ENCODE data around the gene CCNF. TPM values are rescaled to one million over a fixed set of nuclear protein-coding genes. Genes with fewer than 3 reads are reported as not detected.

CCNF gene
- total RNA-seq, 4 donors from 2014 or later = 1.3 to 2.9 (median 2.5) TPM

- TF ChIP-seq CTCF (IDR thresholded peaks at IDR 0.05) = no peak
- ATAC-seq (ENCODE audit: low FRiP score) = no peak
- DNase-seq (ENCODE audit: low spot score) = no peak
These were observed 43.7 kb downstream of the CCNF start for GRCh38 chr16:2472885-2473445.

GRCh38 chr16:2473446-2473926 lies 44.2 kb downstream of the CCNF start:
- ATAC-seq (ENCODE audit: low FRiP score) (no peak), DNase-seq (ENCODE audit: low spot score) (no peak)
- TF ChIP-seq CTCF (IDR thresholded peaks at IDR 0.05) = no peak

DNA sequence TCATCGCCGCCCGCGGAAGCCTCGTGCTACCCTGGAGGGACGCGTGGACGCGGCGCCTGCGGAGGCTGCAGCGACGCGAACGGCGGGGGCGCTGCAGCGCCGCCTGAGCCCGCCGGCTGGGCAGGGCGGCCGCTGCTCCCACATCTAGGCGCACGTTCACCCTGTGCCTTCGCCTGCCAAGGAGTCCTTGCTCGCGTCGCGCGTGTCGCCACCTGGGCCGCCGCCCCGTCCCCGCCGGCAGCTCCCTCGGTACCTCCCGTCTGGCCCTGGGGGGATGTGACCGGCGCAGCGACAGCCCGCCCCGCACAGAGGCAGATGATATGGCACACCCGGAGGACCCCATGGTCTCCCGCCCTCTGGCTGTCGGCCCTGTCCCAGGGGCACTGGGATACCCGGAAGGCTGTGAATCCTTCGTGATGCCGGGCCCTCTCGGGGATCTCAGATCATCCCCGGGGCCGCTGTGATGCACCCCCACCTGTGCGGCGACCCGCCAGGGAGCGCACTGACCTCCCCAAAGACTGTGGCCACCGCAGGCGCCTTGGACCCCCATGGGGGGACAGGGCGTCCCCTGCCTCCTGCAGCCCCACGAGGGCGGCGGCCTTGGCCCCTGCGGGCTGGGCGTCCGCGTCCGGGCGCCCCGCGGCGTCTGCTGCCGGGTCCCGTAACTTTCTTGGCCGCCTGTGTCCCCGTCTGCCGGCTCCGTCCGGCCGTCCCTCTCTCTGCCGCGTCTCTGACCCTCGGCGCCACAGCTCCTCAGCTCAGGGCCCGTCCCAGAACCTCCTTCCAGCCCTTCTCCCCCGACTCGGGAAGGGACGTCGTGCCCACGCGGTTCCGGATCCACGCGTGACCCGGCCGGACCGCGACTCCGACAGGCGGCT lies 45.0 kb downstream of the CCNF start:
- ATAC-seq (ENCODE audit: low FRiP score) = peak; percentile 35
- no peak for DNase-seq (ENCODE audit: low spot score)
- TF ChIP-seq CTCF (IDR thresholded peaks at IDR 0.05) = no peak

- DNase-seq (ENCODE audit: low spot score) (peak; percentile 31), ATAC-seq (ENCODE audit: low FRiP score) (peak; percentile 82)
- no peak for TF ChIP-seq CTCF (IDR thresholded peaks at IDR 0.05)
These were observed 45.7 kb downstream of the CCNF start, which contains the start of gene TBC1D24 for GRCh38 chr16:2474877-2475412. Gene TBC1D24, plus strand, starts transcription at chr16:2475127. Its CDS starts 21,022 bp downstream, at chr16:2496149.

- ATAC-seq (ENCODE audit: low FRiP score) (no peak), DNase-seq (ENCODE audit: low spot score) (no peak)
- no peak for TF ChIP-seq CTCF (IDR thresholded peaks at IDR 0.05)
These were observed 46.4 kb downstream of the CCNF start for GRCh38 chr16:2475413-2476344.

- DNase-seq (ENCODE audit: low spot score) (no peak), ATAC-seq (ENCODE audit: low FRiP score) (no peak)
- TF ChIP-seq CTCF (IDR thresholded peaks at IDR 0.05) = no peak
These were observed 47.1 kb downstream of the CCNF start for GRCh38 chr16:2476345-2476720.
